Spleen (tissue), 11 donors: Measurements from ENCODE around the gene RNF141. TPM values are rescaled to one million over a fixed set of nuclear protein-coding genes. Genes with fewer than 3 reads are reported as not detected.

Source experiments
- DNase-seq: peaks from one replicate; pipeline ENCODE4 v3.0.0-alpha.2; 2020
- H3K27ac ChIP-seq, 8 donors: fragments of 200-600 bp; sonication (generic) in 7 of 8; 1 replicate in 4 of 8; 2 replicates in 4 of 8; pipeline versions ENCODE4 v1.5.0 to v1.8.0; 2016 to 2021; ENCODE audit warnings: inconsistent platforms in 4 of 8, mild to moderate bottlenecking in 4 of 8, moderate library complexity in 1 of 8
- H3K27me3 ChIP-seq, 7 donors: fragments of 200-600 bp; sonication (generic) in 6 of 7; replicated peaks in 1 of 7; 1 replicate in 4 of 7; 2 replicates in 3 of 7; pipeline versions ENCODE4 v1.5.0 to v1.8.0; 2016 to 2021; ENCODE audit warnings: inconsistent platforms in 3 of 7, mild to moderate bottlenecking in 1 of 7
- H3K36me3 ChIP-seq, 6 donors: fragments of 200-600 bp; sonication (generic) in 5 of 6; 1 replicate in 4 of 6; 2 replicates in 2 of 6; pipeline versions ENCODE4 v1.5.0 to v1.8.0; 2016 to 2021; ENCODE audit warnings: inconsistent platforms in 2 of 6
- H3K4me1 ChIP-seq, 6 donors: fragments of 200-600 bp; sonication (generic) in 5 of 6; 1 replicate in 3 of 6; 2 replicates in 3 of 6; pipeline versions ENCODE4 v1.5.0 to v1.8.0; 2016 to 2021; ENCODE audit warnings: inconsistent platforms in 3 of 6
- H3K4me3 ChIP-seq, 8 donors: fragments of 200-600 bp; sonication (generic) in 7 of 8; 1 replicate in 4 of 8; 2 replicates in 4 of 8; pipeline versions ENCODE4 v1.5.0 to v1.8.0; 2016 to 2021; ENCODE audit warnings: inconsistent platforms in 4 of 8, mild to moderate bottlenecking in 4 of 8, moderate library complexity in 2 of 8
- H3K9me3 ChIP-seq, 8 donors: fragments of 200-600 bp; sonication (generic) in 7 of 8; 1 replicate in 4 of 8; 2 replicates in 4 of 8; pipeline versions ENCODE4 v1.5.0 to v1.8.0; 2016 to 2021; ENCODE audit warnings: inconsistent platforms in 4 of 8
- CTCF ChIP-seq, 11 experiments: fragments of 200-600 bp in 7 of 11; fragments of 450-650 bp in 4 of 11; sonication (generic) in 4 of 11; IDR thresholded peaks in 8 of 11; conservative IDR thresholded peaks in 3 of 11; 1 replicate in 7 of 11; 2 replicates in 4 of 11; pipeline versions ENCODE4 v1.4.0 to v1.8.0; 2016 to 2021; ENCODE audit warnings: antibody characterized with exemption in 11 of 11, inconsistent platforms in 4 of 11, mild to moderate bottlenecking in 1 of 11
- POLR2A ChIP-seq, 3 donors: fragments of 450-650 bp; IDR thresholded peaks; one replicate each; pipeline ENCODE4 v1.5.1; 2017; ENCODE audit warnings: antibody characterized with exemption in 3 of 3, mild to moderate bottlenecking in 1 of 3
- POLR2AphosphoS5 ChIP-seq, 3 donors: sonication (generic); formaldehyde crosslinking; IDR thresholded peaks; one replicate each; pipeline ENCODE4 v1.5.1; 2017; ENCODE audit warnings: antibody characterized with exemption in 3 of 3
- WGBS, 5 donors: extraction: QIAGEN DNeasy Blood & Tissue Kit in 3 of 5; methylation state at CpG; one replicate each; pipeline versions ENCODE4 v1.1.5 to v1.1.7; 2013 to 2018; 5-methylcytosine and 5-hydroxymethylcytosine counted together
- intact Hi-C: fragments of 100-400 bp; cut with DNase I; formaldehyde crosslinking; loops from one replicate; pipeline ENCODE4 v1.15.0; 2023; ENCODE audit warnings: low total_unique reads
- polyA plus RNA-seq, 3 donors: library from polyadenylated mRNA; stranded (reverse); fragments of 200-250 nt; gene quantifications; one replicate each; pipeline ENCODE4 v1.2.1, GENCODE V29; 2013
- total RNA-seq, 7 donors: library from RNA; depleted of rRNA in 3 of 7; stranded (reverse); fragments of >200 nt in 3 of 7; fragmentation: NEBNext Ultra II Directional in 4 of 7; extraction: Animal tissue kit (Norgen Biotek cat#: 25700) in 4 of 7; gene quantifications; one replicate each; pipeline versions ENCODE4 v1.1.0 to v1.2.1, GENCODE V29; 2016 to 2021
- donor health status: healthy with polysubstance abuse.
- donor health status: DM: no; HTN: no; CAD: no; lungs with moderate emphysema.
- donor health status: DM: no; HTN: no; CAD: no.
- donor health status: Bipolar disorder and iron deficiency.
- donor health status: healthy.
- donor health status: DM: no; HTN: no; CAD: no.
- donor health status: DM: yes; HTN: yes; CAD: no.

The RNF141 gene
- total and polyA plus RNA-seq, 10 donors = 13.3 to 86.2 (median 48.8) TPM

GRCh38 chr11:10539339-10539738 lies 1.6 kb downstream of the RNF141 start:
- H3K4me1 ChIP-seq = peaks cover 6 to 73% (median 49%) of the 10 kb centered on the region in 6 donors
- no peaks in the 10 kb centered on the region for H3K36me3 ChIP-seq
- H3K27ac ChIP-seq = no peak overlapping the region
- TF ChIP-seq CTCF (IDR thresholded peaks at IDR 0.05 in 8 of 11, conservative IDR thresholded peaks at IDR 0.05 in 3 of 11) (no peak), POLR2A (IDR thresholded peaks at IDR 0.05) (no peak), POLR2AphosphoS5 (IDR thresholded peaks at IDR 0.05) (no peak)
- H3K4me3 ChIP-seq = no peak overlapping the region
- H3K27me3 ChIP-seq = no peaks in the 10 kb centered on the region
- DNase-seq = no peak
- intact Hi-C loops = no loop called here
- peaks cover 0 to 8% (median 2%) of the 10 kb centered on the region in 8 donors for H3K9me3 ChIP-seq

- no peak overlapping the region for H3K4me3 ChIP-seq
- intact Hi-C loops = no loop called here
- no peak for DNase-seq
- 77 to 96% (median 79%) methylated on average over 1 of the region's 1 CpG for WGBS, 5 donors
- H3K9me3 ChIP-seq = peaks cover 0 to 4% (median 0%) of the 10 kb centered on the region in 8 donors
- peaks cover 0 to 1% (median 0%) of the 10 kb centered on the region in 6 donors for H3K36me3 ChIP-seq
- no peak overlapping the region for H3K27ac ChIP-seq
- H3K4me1 ChIP-seq = peaks cover 6 to 77% (median 53%) of the 10 kb centered on the region in 6 donors
- no peaks in the 10 kb centered on the region for H3K27me3 ChIP-seq
- TF ChIP-seq CTCF (IDR thresholded peaks at IDR 0.05 in 8 of 11, conservative IDR thresholded peaks at IDR 0.05 in 3 of 11) (no peak), POLR2A (IDR thresholded peaks at IDR 0.05) (no peak), POLR2AphosphoS5 (IDR thresholded peaks at IDR 0.05) (no peak)
Observed at GRCh38 chr11:10538924-10539323, 2.1 kb downstream of the RNF141 start.

GRCh38 chr11:10537600-10537999 lies 3.4 kb downstream of the RNF141 start:
- Histone ChIP-seq H3K36me3 (peaks cover 0 to 15% (median 8%) of the 10 kb centered on the region in 6 donors), H3K4me1 (peaks cover 6 to 82% (median 55%) of the 10 kb centered on the region in 6 donors), H3K4me3 (no peak overlapping the region), H3K9me3 (no peaks in the 10 kb centered on the region), H3K27ac (no peak overlapping the region), H3K27me3 (no peaks in the 10 kb centered on the region)
- no peak for DNase-seq
- no peak for TF ChIP-seq POLR2A (IDR thresholded peaks at IDR 0.05)
- no peak for TF ChIP-seq POLR2AphosphoS5 (IDR thresholded peaks at IDR 0.05)
- TF ChIP-seq CTCF (IDR thresholded peaks at IDR 0.05 in 8 of 11, conservative IDR thresholded peaks at IDR 0.05 in 3 of 11) = no peak
- intact Hi-C loops = no loop called here

- Histone ChIP-seq H3K4me1 (peaks cover 0 to 59% (median 33%) of the 10 kb centered on the region in 6 donors), H3K9me3 (no peaks in the 10 kb centered on the region), H3K27me3 (no peaks in the 10 kb centered on the region), H3K27ac (no peak overlapping the region), H3K4me3 (no peak overlapping the region), H3K36me3 (peaks cover 0 to 47% (median 29%) of the 10 kb centered on the region in 6 donors)
- 30 to 58% (median 43%) methylated on average over 2 of the region's 2 CpGs for WGBS, 5 donors
- intact Hi-C loops = no loop called here
- TF ChIP-seq POLR2AphosphoS5 (IDR thresholded peaks at IDR 0.05) (no peak), POLR2A (IDR thresholded peaks at IDR 0.05) (no peak), CTCF (IDR thresholded peaks at IDR 0.05 in 8 of 11, conservative IDR thresholded peaks at IDR 0.05 in 3 of 11) (no peak)
- no peak for DNase-seq
Observed at GRCh38 chr11:10534316-10534715, 6.7 kb downstream of the RNF141 start.
